Karpas-422 (cell line): ENCODE measurements around the gene KIZ. TPM values are rescaled to one million over a fixed set of nuclear protein-coding genes. Genes with fewer than 3 reads are reported as not detected.

Source experiments
- DNase-seq: peaks from one replicate; pipeline ENCODE4 v3.0.0-alpha.2; 2015
- H2AFZ ChIP-seq: fragments of 200-600 bp; sonication (generic); 2 replicates; pipeline ENCODE4 v1.6.1; 2014; ENCODE audit warnings: antibody characterized with exemption, low read length, mixed read lengths
- H3K27ac ChIP-seq: fragments of 200-600 bp; sonication (generic); 2 replicates; pipeline ENCODE4 v1.5.1; 2014; ENCODE audit warnings: mild to moderate bottlenecking, low read length, moderate library complexity
- H3K27me3 ChIP-seq: fragments of 200-600 bp; sonication (generic); 2 replicates; pipeline ENCODE4 v1.6.1; 2014; ENCODE audit warnings: low read length, mixed read lengths
- H3K36me3 ChIP-seq: fragments of 200-600 bp; sonication (generic); 2 replicates; pipeline ENCODE4 v1.6.1; 2014; ENCODE audit warnings: low read length, mixed read lengths; ENCODE audit not compliant: insufficient read depth
- H3K4me1 ChIP-seq: fragments of 200-600 bp; sonication (generic); 2 replicates; pipeline ENCODE4 v1.6.1; 2014; ENCODE audit warnings: mild to moderate bottlenecking, low read length, mixed read lengths
- H3K4me2 ChIP-seq: fragments of 200-600 bp; sonication (generic); 2 replicates; pipeline ENCODE4 v1.6.1; 2014; ENCODE audit warnings: low read length, low read depth, mild to moderate bottlenecking; ENCODE audit not compliant: poor library complexity, severe bottlenecking
- H3K4me3 ChIP-seq: fragments of 200-600 bp; sonication (generic); 2 replicates; pipeline ENCODE4 v1.5.1; 2014; ENCODE audit warnings: mild to moderate bottlenecking, antibody characterized with exemption, low read length, mixed read lengths
- H3K79me2 ChIP-seq: fragments of 200-600 bp; sonication (generic); 2 replicates; pipeline ENCODE4 v1.6.1; 2014; ENCODE audit warnings: mild to moderate bottlenecking, low read length, mixed read lengths
- H3K9ac ChIP-seq: fragments of 200-600 bp; sonication (generic); 2 replicates; pipeline ENCODE4 v1.6.0; 2014; ENCODE audit warnings: low read length
- H3K9me2 ChIP-seq: fragments of 200-600 bp; sonication (generic), shearing (Covaris generic); replicated peaks from 2 replicates; pipeline ENCODE4 v1.6.0; 2014; ENCODE audit warnings: mild to moderate bottlenecking, low read length, moderate library complexity; ENCODE audit not compliant: insufficient read depth
- H3K9me3 ChIP-seq: fragments of 300-700, 200-600 bp; sonication (generic); 2 replicates; pipeline ENCODE4 v1.6.1; 2014; ENCODE audit warnings: low read length, mixed read lengths
- H4K20me1 ChIP-seq: fragments of 200-600 bp; sonication (generic); 2 replicates; pipeline ENCODE4 v1.6.1; 2014; ENCODE audit warnings: mild to moderate bottlenecking, antibody characterized with exemption, low read length, low read depth; ENCODE audit not compliant: insufficient read depth
- total RNA-seq: library from RNA; depleted of rRNA; stranded (reverse); fragments of >200 nt; shearing (Covaris generic); gene quantifications from 2 replicates; pipeline ENCODE4 v1.2.3, GENCODE V29; 2014; ENCODE audit warnings: low replicate concordance

Gene KIZ
- total RNA-seq, 1 experiment from 2014 or later = 22.1 TPM

- Histone ChIP-seq H2AFZ (no peak overlapping the region), H3K36me3 (no peaks in the 10 kb centered on the region), H3K27me3 (no peaks in the 10 kb centered on the region), H4K20me1 (no peaks in the 10 kb centered on the region), H3K79me2 (no peaks in the 10 kb centered on the region), H3K4me3 (no peak overlapping the region), H3K9me2 (no peaks in the 10 kb centered on the region), H3K9me3 (no peaks in the 10 kb centered on the region), H3K27ac (no peak overlapping the region), H3K4me1 (no peaks in the 10 kb centered on the region), H3K4me2 (no peak overlapping the region), H3K9ac (no peak overlapping the region)
- no peak for DNase-seq
Measured at GRCh38 chr20:21177767-21178166, 51.9 kb downstream of the KIZ start.

GRCh38 chr20:21179757-21180156 is 53.9 kb downstream of the KIZ start:
- H3K9me2 ChIP-seq = no peaks in the 10 kb centered on the region
- no peaks in the 10 kb centered on the region for H3K9me3 ChIP-seq
- H3K4me2 ChIP-seq = no peak overlapping the region
- no peak overlapping the region for H2AFZ ChIP-seq
- no peak overlapping the region for H3K9ac ChIP-seq
- no peak overlapping the region for H3K27ac ChIP-seq
- no peaks in the 10 kb centered on the region for H3K36me3 ChIP-seq
- no peak overlapping the region for H3K4me3 ChIP-seq
- H3K27me3 ChIP-seq = no peaks in the 10 kb centered on the region
- H4K20me1 ChIP-seq = no peaks in the 10 kb centered on the region
- H3K4me1 ChIP-seq = no peaks in the 10 kb centered on the region
- H3K79me2 ChIP-seq = no peaks in the 10 kb centered on the region
- DNase-seq = no peak

GRCh38 chr20:21180248-21180647 is 54.4 kb downstream of the KIZ start:
- Histone ChIP-seq H3K79me2 (no peaks in the 10 kb centered on the region), H3K9me3 (no peaks in the 10 kb centered on the region), H4K20me1 (no peaks in the 10 kb centered on the region), H3K27ac (no peak overlapping the region), H3K4me3 (no peak overlapping the region), H3K4me1 (no peaks in the 10 kb centered on the region), H3K4me2 (no peak overlapping the region), H3K9me2 (no peaks in the 10 kb centered on the region), H3K9ac (no peak overlapping the region), H3K36me3 (no peaks in the 10 kb centered on the region), H2AFZ (no peak overlapping the region), H3K27me3 (no peaks in the 10 kb centered on the region)
- no peak for DNase-seq

GRCh38 chr20:21181028-21181427 is 55.1 kb downstream of the KIZ start:
- no peak overlapping the region for H2AFZ ChIP-seq
- H3K4me3 ChIP-seq = no peak overlapping the region
- no peaks in the 10 kb centered on the region for H3K9me3 ChIP-seq
- H3K9ac ChIP-seq = no peak overlapping the region
- no peak overlapping the region for H3K4me2 ChIP-seq
- H4K20me1 ChIP-seq = no peaks in the 10 kb centered on the region
- H3K9me2 ChIP-seq = no peaks in the 10 kb centered on the region
- no peaks in the 10 kb centered on the region for H3K4me1 ChIP-seq
- no peaks in the 10 kb centered on the region for H3K36me3 ChIP-seq
- no peak for DNase-seq
- H3K27ac ChIP-seq = no peak overlapping the region
- no peaks in the 10 kb centered on the region for H3K27me3 ChIP-seq
- H3K79me2 ChIP-seq = no peaks in the 10 kb centered on the region

GRCh38 chr20:21182832-21183563 is 57.1 kb downstream of the KIZ start:
- Histone ChIP-seq H3K79me2 (no peaks in the 10 kb centered on the region), H3K27me3 (no peaks in the 10 kb centered on the region), H2AFZ (no peak overlapping the region), H3K9me2 (no peaks in the 10 kb centered on the region), H3K9me3 (no peaks in the 10 kb centered on the region), H3K4me3 (no peak overlapping the region), H4K20me1 (no peaks in the 10 kb centered on the region), H3K4me2 (no peak overlapping the region), H3K9ac (no peak overlapping the region), H3K27ac (no peak overlapping the region), H3K4me1 (no peaks in the 10 kb centered on the region), H3K36me3 (no peaks in the 10 kb centered on the region)
- no peak for DNase-seq

GRCh38 chr20:21183722-21184121 is 57.8 kb downstream of the KIZ start:
- Histone ChIP-seq H3K9ac (no peak overlapping the region), H4K20me1 (no peaks in the 10 kb centered on the region), H3K4me1 (no peaks in the 10 kb centered on the region), H3K9me3 (no peaks in the 10 kb centered on the region), H3K79me2 (no peaks in the 10 kb centered on the region), H3K4me2 (no peak overlapping the region), H3K27me3 (no peaks in the 10 kb centered on the region), H2AFZ (no peak overlapping the region), H3K27ac (no peak overlapping the region), H3K4me3 (no peak overlapping the region), H3K36me3 (no peaks in the 10 kb centered on the region), H3K9me2 (no peaks in the 10 kb centered on the region)
- no peak for DNase-seq

GRCh38 chr20:21184819-21185218 is 58.9 kb downstream of the KIZ start:
- no peak overlapping the region for H2AFZ ChIP-seq
- H3K9me3 ChIP-seq = no peaks in the 10 kb centered on the region
- no peak overlapping the region for H3K4me2 ChIP-seq
- no peak overlapping the region for H3K4me3 ChIP-seq
- no peaks in the 10 kb centered on the region for H4K20me1 ChIP-seq
- H3K27ac ChIP-seq = no peak overlapping the region
- no peaks in the 10 kb centered on the region for H3K9me2 ChIP-seq
- H3K27me3 ChIP-seq = no peaks in the 10 kb centered on the region
- H3K9ac ChIP-seq = no peak overlapping the region
- no peaks in the 10 kb centered on the region for H3K79me2 ChIP-seq
- DNase-seq = no peak
- H3K4me1 ChIP-seq = no peaks in the 10 kb centered on the region
- H3K36me3 ChIP-seq = no peaks in the 10 kb centered on the region

GRCh38 chr20:21185849-21186248 is 60.0 kb downstream of the KIZ start:
- H3K4me3 ChIP-seq = no peak overlapping the region
- no peaks in the 10 kb centered on the region for H3K36me3 ChIP-seq
- no peaks in the 10 kb centered on the region for H3K27me3 ChIP-seq
- H3K4me1 ChIP-seq = no peaks in the 10 kb centered on the region
- no peaks in the 10 kb centered on the region for H3K9me2 ChIP-seq
- no peak overlapping the region for H3K27ac ChIP-seq
- no peak overlapping the region for H3K9ac ChIP-seq
- H4K20me1 ChIP-seq = no peaks in the 10 kb centered on the region
- no peaks in the 10 kb centered on the region for H3K79me2 ChIP-seq
- no peaks in the 10 kb centered on the region for H3K9me3 ChIP-seq
- H2AFZ ChIP-seq = no peak overlapping the region
- no peak overlapping the region for H3K4me2 ChIP-seq
- DNase-seq = no peak
